ENCODE data around the gene STK11IP.

The STK11IP gene

DNA sequence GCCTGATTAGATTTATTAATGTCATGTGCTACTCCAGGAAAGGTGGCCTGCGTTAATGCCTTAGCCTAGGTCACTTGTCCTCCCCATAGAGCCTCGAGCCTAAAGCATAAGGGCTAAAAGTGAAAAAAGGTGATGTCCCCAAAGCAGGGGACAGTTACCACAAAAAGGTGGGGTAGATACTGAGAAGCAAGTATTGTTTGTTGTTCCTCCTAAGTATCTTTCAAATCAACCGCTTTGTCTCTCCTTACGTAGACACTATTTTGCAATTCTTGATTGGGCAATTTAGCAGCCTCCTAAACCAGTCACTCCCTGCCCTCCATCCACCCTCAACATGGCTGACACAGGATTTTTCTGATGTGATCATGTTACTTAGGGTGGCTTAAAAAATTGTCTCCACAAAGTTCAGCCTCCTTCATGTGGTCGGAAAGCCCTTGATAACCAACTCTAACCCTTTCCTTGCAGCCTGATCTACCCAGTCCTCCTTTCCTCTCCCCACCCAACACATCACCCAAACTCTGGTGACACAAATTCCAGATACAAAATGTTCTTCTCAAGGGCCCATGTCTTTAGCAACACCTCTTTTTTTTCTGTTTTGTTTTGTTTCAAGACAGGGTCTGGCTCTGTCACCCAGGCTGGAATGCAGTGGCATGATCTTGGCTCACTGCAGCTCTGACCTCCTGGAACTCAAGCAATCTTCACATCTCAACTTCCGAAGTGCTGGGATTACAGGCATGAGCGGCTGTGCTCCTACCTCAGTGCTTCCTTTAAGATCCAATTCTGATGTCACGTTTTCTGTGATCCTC, 18.6 kb upstream of the STK11IP start:
- no peak for DNase-seq

DNA sequence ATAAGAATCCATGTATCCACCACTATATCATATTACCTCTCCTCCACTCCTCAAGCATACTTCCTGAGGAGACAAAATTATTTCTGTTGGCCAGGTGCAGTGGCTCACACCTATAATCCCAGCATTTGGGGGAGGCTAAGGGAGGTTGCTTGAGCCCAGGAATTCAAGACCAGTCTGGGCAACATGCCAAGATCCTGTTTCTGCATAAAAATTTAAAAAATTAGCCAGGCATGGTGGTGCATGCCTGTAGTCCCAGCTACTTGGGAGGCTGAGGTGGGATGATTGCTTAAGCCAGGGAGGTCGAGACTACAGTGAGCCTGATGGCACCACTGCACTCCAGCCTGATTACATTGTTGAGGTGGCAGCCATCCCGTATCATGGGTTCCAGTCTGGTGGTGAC, 16.3 kb upstream of the STK11IP start:
- no peak for DNase-seq

DNA sequence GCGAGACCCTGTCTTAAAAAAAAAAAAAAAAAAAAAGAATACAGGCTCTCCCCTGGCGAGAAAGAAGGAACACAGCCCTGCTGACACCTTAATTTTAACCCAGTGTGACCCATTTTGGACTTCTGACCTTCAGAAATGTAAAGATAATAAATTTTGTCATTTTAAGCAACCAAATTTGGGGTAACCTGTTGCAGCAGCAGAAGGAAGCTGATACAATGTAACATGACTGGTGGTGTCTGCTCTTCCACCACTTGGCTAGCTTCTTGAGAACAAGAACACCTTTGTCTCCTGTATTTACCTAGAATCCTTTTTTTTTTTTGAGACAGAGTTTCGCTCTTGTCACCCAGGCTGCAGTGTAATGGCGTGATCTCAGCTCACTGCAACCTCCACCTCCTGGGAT, 6.6 kb upstream of the STK11IP start:
- DNase-seq, result no peak

DNA sequence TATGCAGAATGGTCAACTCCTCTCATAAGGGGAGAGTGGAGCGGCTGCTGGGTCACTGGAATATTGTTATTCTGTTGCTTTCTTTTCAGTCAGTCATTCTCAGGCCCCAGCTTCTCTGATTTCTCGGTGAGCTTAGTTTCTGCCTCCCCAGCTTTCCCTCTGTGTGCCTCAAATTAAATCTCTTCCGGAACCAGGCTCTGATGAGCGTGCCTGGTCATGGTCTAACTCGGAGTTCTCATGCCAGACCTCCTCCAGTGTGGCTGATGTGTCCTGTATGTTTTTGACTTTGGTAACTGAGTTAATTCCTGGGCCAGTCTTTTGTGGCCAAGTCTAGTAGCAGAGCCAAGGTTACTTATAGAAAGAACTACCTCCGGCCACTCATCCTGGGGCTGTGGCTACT, 4.9 kb upstream of the STK11IP start:
- DNase-seq, result no peak

DNA sequence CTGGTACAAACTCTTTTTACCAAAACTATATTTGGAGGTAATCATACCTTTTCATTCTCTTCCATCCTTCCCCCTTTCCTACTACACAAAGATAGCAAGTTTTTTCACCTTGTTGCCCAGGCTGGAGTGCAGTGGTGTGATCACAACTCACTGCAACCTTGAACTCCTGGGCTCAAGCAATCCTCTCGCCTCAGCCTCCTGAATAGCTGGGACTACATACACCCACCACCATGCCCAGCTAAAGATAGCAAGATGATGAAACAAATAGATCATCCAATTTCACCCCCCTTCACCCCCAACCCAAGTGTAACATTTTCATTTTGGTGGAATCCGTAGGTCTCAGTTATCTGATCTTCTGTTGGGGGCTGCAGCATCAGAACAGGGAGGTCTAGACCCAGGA, 4.5 kb upstream of the STK11IP start:
- DNase-seq, result no peak

DNA sequence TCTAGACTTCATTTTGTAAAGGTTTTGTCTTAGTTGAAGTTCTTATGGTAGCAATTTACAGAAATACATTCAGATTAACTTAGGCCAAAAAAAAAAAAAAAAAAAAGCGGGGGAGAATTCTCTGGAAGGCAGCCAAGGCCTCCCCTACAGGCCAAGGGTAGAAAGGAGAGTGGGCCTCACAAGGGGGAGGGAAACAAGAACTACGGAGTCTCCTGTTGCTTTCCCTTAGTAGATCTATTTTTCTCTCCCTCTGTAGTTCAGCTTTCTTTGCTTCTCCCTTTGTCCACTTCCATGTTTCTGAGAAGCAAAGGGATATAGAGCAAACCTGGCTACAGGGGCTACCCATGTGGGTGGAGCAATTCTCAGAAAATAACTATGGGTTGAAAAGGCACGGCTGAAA, 2.4 kb upstream of the STK11IP start:
- DNase-seq, result no peak

DNA sequence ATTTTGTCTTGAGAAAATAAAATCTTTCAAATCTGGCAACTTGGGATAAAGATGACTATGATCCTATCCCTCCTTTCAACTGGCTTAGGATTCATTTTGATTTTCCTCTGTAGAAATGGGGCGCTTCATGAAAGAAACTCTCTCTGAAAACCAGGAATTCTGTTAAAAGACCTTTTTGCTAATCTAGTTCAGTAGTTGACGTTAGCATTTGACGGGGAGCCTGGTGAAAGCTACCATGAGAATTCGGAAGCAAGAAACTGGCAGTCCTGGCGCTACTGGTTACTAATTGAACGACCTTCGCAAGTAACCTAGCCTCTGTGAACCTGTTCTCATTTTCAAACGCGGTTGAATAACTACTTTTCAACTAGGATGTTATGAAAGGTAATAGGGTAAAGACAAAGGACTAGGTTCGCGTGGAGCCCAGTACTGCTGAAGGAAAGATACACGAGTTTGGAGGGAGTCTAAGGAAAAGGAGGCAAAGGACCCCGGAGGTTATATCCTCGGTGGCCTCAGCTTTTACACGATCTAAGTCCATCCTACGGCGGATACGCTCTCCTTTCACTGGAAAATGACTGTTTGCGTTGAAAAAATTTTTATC, 604 bp upstream of the STK11IP start:
- DNase-seq, result no peak

DNA sequence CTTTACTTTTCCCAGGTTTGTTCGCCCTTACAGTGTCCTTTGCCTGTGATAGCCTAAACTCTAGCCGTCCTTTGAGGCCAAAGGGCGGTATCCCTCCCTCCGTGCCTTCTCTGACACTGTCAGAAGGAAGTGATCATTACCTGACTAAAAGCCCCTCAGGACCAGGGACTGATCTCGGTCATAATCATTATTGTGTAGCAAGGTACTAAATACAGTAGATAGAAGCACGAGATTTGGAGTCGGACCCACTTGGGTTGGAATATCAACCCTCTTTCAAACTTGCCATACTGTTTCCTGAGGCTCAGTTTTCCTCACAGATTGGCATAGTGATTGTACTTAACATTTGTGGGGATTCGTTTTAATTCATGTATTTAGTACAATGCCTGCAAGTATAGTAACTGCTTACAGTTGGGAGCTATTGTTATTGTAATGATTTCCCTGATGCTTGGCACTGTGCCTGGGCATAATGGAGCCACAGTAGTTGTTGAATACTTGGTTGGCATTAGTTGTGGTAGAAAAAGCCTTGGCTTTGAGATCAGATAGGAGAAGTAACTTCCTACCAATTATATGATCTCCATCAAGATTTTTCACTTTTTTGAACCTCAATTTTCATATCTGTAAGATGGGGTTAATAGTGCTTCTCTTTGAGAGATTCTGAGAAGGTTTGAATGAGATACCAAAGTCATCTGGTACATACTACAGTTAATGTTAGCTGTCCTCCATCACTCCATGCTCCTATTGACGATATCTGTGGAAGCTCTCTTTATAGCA, 836 bp downstream of the STK11IP start:
- DNase-seq, result no peak

DNA sequence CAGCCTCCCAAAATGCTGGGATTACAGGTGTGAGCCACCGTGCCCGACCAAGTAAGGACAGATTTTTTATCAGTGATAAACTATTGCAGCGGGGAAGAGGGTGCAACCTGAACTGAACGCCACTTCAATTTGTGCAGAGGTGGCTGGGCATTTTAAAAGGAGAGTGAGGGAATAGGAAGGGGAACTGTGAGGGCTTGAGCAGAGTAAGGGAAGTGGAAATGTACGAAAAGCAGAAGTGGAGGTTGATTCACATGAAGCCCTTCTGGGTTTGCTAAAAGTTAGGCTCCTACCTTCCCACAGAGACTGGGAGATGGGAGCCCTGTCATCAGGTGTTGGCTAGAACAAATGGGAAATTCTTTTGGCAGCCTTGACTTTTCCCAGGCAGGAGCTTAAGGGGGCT, 6.1 kb downstream of the STK11IP start:
- no peak for DNase-seq

DNA sequence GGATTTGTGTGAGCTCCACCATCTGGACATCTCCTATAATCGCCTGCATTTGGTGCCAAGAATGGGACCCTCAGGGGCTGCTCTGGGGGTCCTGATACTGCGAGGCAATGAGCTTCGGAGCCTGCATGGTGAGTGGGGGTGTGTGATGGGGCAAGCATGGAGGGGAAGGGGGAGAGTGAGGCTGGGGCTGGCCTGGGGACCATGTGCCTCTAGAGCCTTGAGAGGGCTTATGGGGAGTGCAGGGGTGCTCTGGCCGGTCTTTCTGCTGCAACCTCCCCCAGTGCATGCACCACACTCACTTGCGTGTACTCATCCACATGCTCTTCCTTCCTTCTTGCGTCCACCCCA, 7.9 kb downstream of the STK11IP start:
- DNase-seq, result no peak

DNA sequence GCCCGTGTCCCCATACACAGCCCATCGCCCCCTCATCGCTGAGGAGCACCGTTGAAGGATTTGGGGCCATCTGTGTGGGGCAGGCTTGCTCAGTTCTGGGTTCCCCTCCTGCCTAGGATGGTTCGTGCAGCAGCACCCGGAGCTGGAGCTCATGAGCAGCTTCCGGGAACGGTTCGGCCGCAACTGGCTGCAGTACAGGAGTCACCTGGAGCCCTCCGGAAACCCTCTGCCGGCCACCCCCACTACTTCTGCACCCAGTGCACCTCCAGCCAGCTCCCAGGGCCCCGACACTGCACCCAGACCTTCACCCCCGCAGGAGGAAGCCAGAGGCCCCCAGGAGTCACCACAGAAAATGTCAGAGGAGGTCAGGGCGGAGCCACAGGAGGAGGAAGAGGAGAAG, 10.3 kb downstream of the STK11IP start:
- DNase-seq, result no peak

DNA sequence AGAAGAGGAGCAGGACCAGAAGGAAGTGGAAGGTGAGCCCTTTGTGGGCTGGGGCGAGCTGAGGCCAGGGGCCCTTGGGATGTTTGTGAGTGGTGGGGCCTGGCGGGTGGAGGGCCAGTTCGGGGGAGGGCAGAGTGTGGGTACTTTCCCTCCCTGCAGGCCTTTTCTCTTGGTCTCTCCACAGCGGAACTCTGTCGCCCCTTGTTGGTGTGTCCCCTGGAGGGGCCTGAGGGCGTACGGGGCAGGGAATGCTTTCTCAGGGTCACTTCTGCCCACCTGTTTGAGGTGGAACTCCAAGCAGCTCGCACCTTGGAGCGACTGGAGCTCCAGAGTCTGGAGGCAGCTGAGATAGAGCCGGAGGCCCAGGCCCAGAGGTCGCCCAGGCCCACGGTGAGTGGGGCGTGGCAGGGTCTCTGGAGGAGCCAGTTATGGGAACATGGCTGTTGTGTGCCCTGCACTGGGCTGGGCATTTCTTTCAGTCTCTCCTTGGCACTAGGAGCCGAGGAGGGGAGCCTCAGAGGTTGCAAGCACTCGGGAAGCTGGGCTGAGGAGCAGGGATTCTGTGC, 10.8 kb downstream of the STK11IP start:
- DNase-seq, result no peak

DNA sequence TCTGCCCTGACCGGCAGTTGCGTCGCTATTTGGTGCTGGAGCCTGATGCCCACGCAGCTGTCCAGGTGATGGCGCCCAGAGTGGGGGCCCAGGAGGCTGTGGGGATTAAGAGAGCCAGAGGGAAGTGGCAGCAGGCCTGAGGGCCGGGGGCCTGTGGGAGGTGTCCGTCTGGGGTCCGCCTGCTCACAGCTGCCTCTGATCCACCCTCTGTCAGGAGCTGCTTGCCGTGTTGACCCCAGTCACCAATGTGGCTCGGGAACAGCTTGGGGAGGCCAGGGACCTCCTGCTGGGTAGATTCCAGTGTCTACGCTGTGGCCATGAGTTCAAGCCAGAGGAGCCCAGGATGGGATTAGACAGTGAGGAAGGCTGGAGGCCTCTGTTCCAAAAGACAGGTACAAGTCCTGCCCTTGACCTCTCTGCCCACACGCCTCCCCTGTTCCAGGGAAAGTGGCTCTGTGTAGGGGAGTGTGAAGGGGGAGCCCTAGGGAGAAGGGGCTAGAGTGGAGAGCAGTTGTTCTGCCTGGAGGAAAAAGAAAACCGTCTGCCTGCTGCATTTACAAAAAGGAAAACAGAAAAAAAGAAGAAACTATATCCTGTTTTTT, 11.6 kb downstream of the STK11IP start:
- no peak for DNase-seq

DNA sequence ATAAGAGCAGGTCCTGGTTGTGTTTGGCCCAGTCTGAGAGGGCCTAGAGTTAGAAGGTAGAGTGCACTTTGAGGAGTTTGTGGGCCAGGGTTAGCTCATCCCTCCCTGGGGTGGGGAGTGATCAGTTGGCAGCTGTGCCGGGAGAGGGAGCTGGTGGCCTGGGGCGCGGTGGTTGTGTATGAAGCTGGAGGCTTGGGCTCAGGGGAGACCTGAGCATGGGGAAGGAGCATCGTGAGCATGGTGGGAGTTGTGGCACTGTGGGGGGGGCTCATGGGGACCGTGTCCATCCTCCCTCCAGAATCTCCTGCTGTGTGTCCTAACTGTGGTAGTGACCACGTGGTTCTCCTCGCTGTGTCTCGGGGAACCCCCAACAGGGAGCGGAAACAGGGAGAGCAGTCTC, 13.6 kb downstream of the STK11IP start:
- no peak for DNase-seq

DNA sequence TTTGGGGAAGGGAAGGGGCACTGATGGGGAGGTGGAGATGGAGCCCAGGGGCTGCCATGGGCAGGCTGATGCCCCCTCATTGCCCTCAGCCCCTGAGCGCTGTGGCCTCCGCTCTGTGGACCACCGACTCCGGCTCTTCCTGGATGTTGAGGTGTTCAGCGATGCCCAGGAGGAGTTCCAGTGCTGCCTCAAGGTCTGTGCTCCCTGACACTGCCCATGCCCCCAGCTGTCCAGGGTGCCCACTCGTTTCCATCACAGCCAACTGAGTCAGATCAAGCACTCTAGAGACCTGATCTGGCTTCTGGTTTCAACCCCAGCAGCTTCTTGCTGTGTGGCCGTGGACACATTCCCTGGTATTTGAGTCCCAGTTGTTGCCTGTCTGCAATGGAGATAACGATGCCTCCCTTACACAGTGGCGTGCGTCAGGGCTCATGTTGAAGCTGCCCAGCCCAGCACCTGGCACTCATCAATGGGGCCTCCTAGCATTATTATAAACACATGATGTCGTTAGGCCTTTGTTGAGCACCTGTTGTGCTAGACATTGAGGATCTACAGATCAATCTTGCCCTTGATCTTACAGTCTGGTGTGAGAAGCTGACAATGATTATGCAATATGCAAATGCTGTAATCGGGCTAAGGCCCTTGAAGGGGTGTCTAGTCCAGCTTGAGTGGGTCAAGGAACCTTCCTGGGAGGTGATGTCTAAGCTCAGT, 14.4 kb downstream of the STK11IP start:
- DNase-seq, result no peak

DNA sequence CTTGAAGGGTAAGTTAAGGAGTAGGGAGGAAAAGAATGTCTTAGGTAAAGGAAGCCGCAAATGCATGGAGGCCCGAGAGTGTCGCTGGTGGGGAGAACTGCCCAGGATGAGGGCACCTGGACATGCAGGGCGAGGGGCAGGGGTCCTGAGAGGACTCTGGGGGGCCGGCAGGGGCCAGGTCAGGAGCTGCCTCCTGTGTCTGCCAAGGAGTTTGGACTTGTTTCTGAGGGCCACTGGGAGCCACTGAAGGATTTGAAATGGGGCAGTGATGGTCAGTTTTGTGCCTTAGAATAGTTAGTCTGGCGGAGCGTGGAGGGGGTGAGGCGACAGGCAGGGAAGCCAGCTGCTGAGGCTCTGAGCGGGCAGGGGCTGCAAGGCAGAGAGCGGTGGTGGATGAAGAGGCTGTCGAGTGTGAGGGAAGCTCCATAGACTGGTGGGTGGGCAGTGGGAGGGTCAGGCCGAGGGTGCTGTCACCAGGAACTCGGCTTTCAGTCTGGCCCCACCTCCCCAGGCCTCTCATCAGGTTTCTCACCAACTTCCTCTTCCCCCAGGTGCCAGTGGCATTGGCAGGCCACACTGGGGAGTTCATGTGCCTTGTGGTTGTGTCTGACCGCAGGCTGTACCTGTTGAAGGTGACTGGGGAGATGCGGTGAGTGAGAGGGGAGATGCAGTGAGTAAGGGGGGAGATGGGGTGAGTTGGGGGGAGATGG, 15.1 kb downstream of the STK11IP start:
- DNase-seq, result no peak

DNA sequence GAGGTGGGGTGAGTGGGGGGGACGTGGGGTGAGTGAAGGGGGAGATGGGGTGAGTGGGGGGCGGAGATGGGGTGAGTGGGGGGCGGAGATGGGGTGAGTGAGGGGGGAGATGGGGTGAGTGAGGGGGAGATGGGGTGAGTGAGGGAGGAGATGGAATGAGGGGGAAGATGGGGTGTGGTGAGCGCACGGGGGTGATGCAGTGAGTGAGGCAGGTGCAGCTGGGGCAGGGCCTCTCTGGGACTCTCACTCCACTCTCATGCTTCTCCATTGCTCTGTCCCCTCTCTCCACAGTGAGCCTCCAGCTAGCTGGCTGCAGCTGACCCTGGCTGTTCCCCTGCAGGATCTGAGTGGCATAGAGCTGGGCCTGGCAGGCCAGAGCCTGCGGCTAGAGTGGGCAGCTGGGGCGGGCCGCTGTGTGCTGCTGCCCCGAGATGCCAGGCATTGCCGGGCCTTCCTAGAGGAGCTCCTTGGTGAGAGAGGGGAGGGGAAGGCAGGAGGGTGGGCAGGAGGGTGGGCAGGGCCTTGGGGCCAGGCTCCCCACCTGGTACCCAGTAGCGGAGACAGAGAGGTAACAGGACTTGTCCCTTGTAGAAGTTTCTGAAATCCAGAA, 15.9 kb downstream of the STK11IP start:
- DNase-seq, result no peak

DNA sequence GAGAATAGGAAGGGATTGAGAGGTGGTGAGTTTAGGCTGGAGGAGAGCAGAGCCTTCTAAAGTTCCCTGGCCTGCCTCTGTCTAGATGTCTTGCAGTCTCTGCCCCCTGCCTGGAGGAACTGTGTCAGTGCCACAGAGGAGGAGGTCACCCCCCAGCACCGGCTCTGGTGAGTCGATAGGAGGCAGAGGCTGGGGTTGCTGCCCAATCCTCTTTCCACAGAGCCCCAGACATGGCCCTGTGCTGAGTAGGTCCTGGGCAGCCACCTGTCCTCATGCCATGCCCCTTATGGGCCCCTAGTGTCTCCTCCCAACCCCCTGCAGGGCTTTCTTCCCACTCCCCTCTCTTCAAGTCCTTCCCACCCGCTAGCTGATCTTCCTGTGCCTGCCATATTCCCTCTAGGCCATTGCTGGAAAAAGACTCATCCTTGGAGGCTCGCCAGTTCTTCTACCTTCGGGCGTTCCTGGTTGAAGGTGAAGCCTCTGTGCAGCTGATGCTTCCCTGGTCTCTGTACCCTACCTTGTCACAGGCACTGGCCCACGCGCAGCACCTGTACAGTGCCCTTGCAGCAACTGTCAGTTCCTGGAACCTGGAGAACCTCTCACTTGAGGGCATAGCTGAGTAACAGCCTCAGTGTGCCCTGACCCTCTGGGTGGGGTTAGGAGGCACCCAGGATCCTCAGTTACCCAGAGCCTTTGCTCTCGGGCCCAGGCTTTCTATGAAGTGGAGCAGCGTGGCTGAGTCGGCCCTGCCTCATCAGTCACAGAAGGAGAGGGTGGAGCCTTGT, 16.6 kb downstream of the STK11IP start:
- DNase-seq, result no peak

DNA sequence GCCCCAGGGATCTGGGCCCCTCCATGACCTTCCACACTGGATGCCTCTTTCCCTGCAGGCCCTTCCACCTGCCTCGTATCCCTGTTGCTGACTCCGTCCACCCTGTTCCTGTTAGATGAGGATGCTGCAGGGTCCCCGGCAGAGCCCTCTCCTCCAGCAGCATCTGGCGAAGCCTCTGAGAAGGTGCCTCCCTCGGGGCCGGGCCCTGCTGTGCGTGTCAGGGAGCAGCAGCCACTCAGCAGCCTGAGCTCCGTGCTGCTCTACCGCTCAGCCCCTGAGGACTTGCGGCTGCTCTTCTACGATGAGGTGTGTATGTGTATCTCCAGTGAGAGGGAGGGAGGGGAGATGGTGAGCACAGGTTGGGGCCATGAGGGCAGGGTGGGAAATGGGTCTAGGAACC, 17.4 kb downstream of the STK11IP start:
- DNase-seq, result no peak

DNA sequence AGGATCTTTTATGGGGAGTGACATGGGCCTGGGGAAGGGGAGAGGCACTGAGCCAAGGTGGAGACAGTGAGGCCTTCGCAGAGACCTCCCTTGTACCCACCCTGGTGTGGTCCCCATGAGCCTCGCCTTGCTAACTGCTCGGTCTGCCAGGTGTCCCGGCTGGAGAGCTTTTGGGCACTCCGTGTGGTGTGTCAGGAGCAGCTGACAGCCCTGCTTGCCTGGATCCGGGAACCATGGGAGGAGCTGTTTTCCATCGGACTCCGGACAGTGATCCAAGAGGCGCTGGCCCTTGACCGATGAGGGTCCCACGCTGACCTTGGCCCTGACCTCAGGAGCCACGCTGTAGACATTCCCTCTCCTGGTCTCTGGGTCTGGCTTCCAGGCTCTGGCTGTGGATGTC, 18.2 kb downstream of the STK11IP start:
- DNase-seq, result no peak

DNA sequence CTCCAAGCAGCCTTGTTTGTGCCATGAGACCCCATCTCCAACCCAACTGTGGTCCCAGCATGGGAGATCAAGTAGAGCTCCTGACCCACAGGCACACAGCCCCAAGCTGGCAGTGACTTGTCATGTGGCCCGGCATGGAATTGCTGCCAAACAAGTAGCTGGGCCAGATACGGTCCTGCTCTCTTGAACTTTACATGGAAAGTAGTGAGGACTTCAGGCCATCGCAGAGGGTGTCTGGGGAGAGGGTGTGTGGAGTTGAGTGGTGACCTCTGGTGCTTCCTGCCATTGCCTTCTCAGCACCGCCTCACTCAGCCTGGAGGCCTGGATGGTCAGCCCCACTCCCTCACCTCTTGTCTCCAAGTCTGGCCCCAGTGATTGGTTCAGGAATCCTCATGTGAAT, 18.9 kb downstream of the STK11IP start:
- no peak for DNase-seq

Measured in activated CD4-positive, alpha-beta T cell treated with anti-CD3 and anti-CD28 coated beads, Interleukin-2, Interleukin-6, amounts not matched to agents 100 ng/mL and 50 ng/mL, durations not matched to agents 16 hours and 8 hours (primary cell).